NCI-H146 treated with DMSO at 0.1 percent for 48 hours (cell line): ENCODE results near the gene ADAM19.
"Not testable (repeated sequence)": the region's sequence is repeated elsewhere in the genome, so short reads cannot be mapped to it uniquely, and the experiment has no call there.

ENCODE experiments used
- DNase-seq: peaks from one replicate; lab custom pipeline; 2025; ENCODE audit not compliant: unreplicated experiment; lab: John Stamatoyannopoulos, UW

ADAM19 gene

GRCh38 chr5:157444224-157444623, 131.4 kb downstream of the ADAM19 start:
- DNase-seq, result no peak

- no peak for DNase-seq
These were observed 132.5 kb downstream of the ADAM19 start for GRCh38 chr5:157443041-157443549.

- DNase-seq, result no peak
These were observed 141.5 kb downstream of the ADAM19 start for GRCh38 chr5:157434096-157434495.

GRCh38 chr5:157431544-157432200, 143.9 kb downstream of the ADAM19 start:
- no peak for DNase-seq

- DNase-seq, result not testable (repeated sequence)
These were observed 145.7 kb downstream of the ADAM19 start for GRCh38 chr5:157429920-157430319.
